Activated CD4-positive, alpha-beta T cell treated with anti-CD3 and anti-CD28 coated beads, Interleukin-2, amount 10 ng/mL, durations not matched to agents 7 days and 5 days (primary cell): ENCODE data around the gene EAF1. TPM values are rescaled to one million over a fixed set of nuclear protein-coding genes. Genes with fewer than 3 reads are reported as not detected.
"Not testable (repeated sequence)": the region's sequence is repeated elsewhere in the genome, so short reads cannot be mapped to it uniquely, and the experiment has no call there.

Experiments used
- CTCF ChIA-PET: fragments of 350-600 bp; sonication (Branson Sonifier 250); formaldehyde crosslinking; loops from one replicate; lab custom pipeline; 2021; ENCODE audit warnings: antibody characterized with exemption; lab: Charles Lee
- POLR2A ChIA-PET: fragments of 350-600 bp; sonication (Branson Sonifier 250); formaldehyde crosslinking; loops from one replicate; lab custom pipeline; 2021; ENCODE audit warnings: antibody characterized with exemption; lab: Charles Lee
- DNase-seq: peaks from one replicate; pipeline ENCODE4 v3.0.0-alpha.2; 2020
- H3K27ac Mint-ChIP-seq: one replicate; pipeline ENCODE4 v1.8.0; 2021; ENCODE audit warnings: mild to moderate bottlenecking, moderate library complexity, mixed read lengths
- H3K27me3 Mint-ChIP-seq: one replicate; pipeline ENCODE4 v1.8.0; 2021; ENCODE audit warnings: mixed read lengths
- H3K36me3 Mint-ChIP-seq: one replicate; pipeline ENCODE4 v1.8.0; 2021; ENCODE audit warnings: low read depth, mixed read lengths
- H3K4me1 Mint-ChIP-seq: one replicate; pipeline ENCODE4 v1.8.0; 2021; ENCODE audit warnings: mixed read lengths
- H3K4me3 Mint-ChIP-seq: one replicate; pipeline ENCODE4 v1.8.0; 2021; ENCODE audit warnings: mild to moderate bottlenecking, moderate library complexity, mixed read lengths
- H3K9me3 Mint-ChIP-seq: one replicate; pipeline ENCODE4 v1.8.0; 2021; ENCODE audit warnings: mixed read lengths
- total RNA-seq, 2 experiments: library from RNA; stranded (reverse); gene quantifications; one replicate each; pipeline ENCODE4 v1.2.3, GENCODE V29; 2021

Gene EAF1
- total RNA-seq: 10 to 100 TPM; 30.6 to 32.5 TPM

GRCh38 chr3:15427182-15427880, at the start of gene EAF1, which contains the start of gene METTL6:
EAF1 (plus strand) TSS chr3:15427598; CDS start chr3:15427780, 182 bp downstream.
METTL6 (minus strand) TSS chr3:15427544; CDS start chr3:15426511, 1,033 bp downstream.
- Mint-ChIP-seq H3K4me1 (peaks cover 56% of the 10 kb centered on the region), H3K36me3 (peaks cover 57% of the 10 kb centered on the region)
- POLR2A ChIA-PET: no interaction called here

GRCh38 chr3:15377961-15378791, 49.2 kb upstream of the EAF1 start:
- H3K36me3 Mint-ChIP-seq: no peaks in the 10 kb centered on the region
- ChIA-PET CTCF (interaction anchor here (0.6 to 2.5 kb wide), 5 partner anchors 33 to 111 kb away, joined by 3 to 18 read pairs (median 4); no protein-coding TSS in a partner anchor), POLR2A (no interaction called here)
- H3K27ac Mint-ChIP-seq: peak overlapping the region; percentile 86
- DNase-seq: peak; percentile 98
- no peak overlapping the region for H3K4me3 Mint-ChIP-seq
- H3K9me3 Mint-ChIP-seq: no peaks in the 10 kb centered on the region
- no peaks in the 10 kb centered on the region for H3K27me3 Mint-ChIP-seq
- H3K4me1 Mint-ChIP-seq: peaks cover 8% of the 10 kb centered on the region

More at GRCh38 chr3:15427182-15427880, at the start of gene EAF1, which contains the start of gene METTL6:
- H3K27ac Mint-ChIP-seq: peak within 1 kb of the TSS; percentile 90
- peak within 1 kb of the TSS; percentile 89 for H3K4me3 Mint-ChIP-seq
- no peaks in the 10 kb centered on the region for H3K9me3 Mint-ChIP-seq
- no peaks in the 10 kb centered on the region for H3K27me3 Mint-ChIP-seq
- DNase-seq: peak; percentile 90
- CTCF ChIA-PET: interaction anchor here (0.6 kb wide), 1 partner anchor 24 kb away, joined by 3 read pairs; no protein-coding TSS in a partner anchor

GRCh38 chr3:15380980-15381890, 46.2 kb upstream of the EAF1 start:
- H3K36me3 Mint-ChIP-seq: peaks cover 1% of the 10 kb centered on the region
- H3K4me1 Mint-ChIP-seq: peaks cover 16% of the 10 kb centered on the region
- peaks cover 6% of the 10 kb centered on the region for H3K9me3 Mint-ChIP-seq
- no peak for DNase-seq
- CTCF ChIA-PET: interaction anchor here (0.7 to 0.8 kb wide), 3 partner anchors 9 to 172 kb away, joined by 3 to 5 read pairs (median 4); no protein-coding TSS in a partner anchor
- no peak overlapping the region for H3K27ac Mint-ChIP-seq
- no peak overlapping the region for H3K4me3 Mint-ChIP-seq
- no peaks in the 10 kb centered on the region for H3K27me3 Mint-ChIP-seq
- POLR2A ChIA-PET: no interaction called here

GRCh38 chr3:15382405-15382923, 44.9 kb upstream of the EAF1 start:
- CTCF ChIA-PET: interaction anchor here (0.5 kb wide), 1 partner anchor 175 kb away, joined by 3 read pairs; no protein-coding TSS in a partner anchor
- POLR2A ChIA-PET: no interaction called here
- Mint-ChIP-seq H3K4me1 (peaks cover 16% of the 10 kb centered on the region), H3K27ac (no peak overlapping the region), H3K27me3 (no peaks in the 10 kb centered on the region), H3K36me3 (peaks cover 1% of the 10 kb centered on the region), H3K9me3 (peaks cover 6% of the 10 kb centered on the region), H3K4me3 (no peak overlapping the region)
- no peak for DNase-seq

- Mint-ChIP-seq H3K36me3 (peaks cover 1% of the 10 kb centered on the region), H3K27me3 (no peaks in the 10 kb centered on the region), H3K9me3 (peaks cover 6% of the 10 kb centered on the region), H3K4me3 (no peak overlapping the region), H3K27ac (no peak overlapping the region), H3K4me1 (peaks cover 8% of the 10 kb centered on the region)
- DNase-seq: no peak
- ChIA-PET POLR2A (no interaction called here), CTCF (interaction anchor here (0.6 to 6.1 kb wide), 7 partner anchors 20 to 550 kb away, joined by 3 to 24 read pairs (median 3); no protein-coding TSS in a partner anchor)
These were observed 42.7 kb upstream of the EAF1 start for GRCh38 chr3:15384510-15385237.

- POLR2A ChIA-PET, H3K9me3 Mint-ChIP-seq, H3K4me1 Mint-ChIP-seq, DNase-seq, H3K27me3 Mint-ChIP-seq, H3K4me3 Mint-ChIP-seq, H3K27ac Mint-ChIP-seq, H3K36me3 Mint-ChIP-seq: not testable (repeated sequence)
- CTCF ChIA-PET: interaction anchor here (0.6 to 6.1 kb wide), 5 partner anchors 20 to 549 kb away, joined by 3 to 24 read pairs (median 3); no protein-coding TSS in a partner anchor
These were observed 42.1 kb upstream of the EAF1 start for GRCh38 chr3:15385238-15385695.

GRCh38 chr3:15385901-15386653, 41.3 kb upstream of the EAF1 start:
- Mint-ChIP-seq H3K27ac (no peak overlapping the region), H3K9me3 (peaks cover 6% of the 10 kb centered on the region), H3K4me3 (no peak overlapping the region), H3K27me3 (no peaks in the 10 kb centered on the region), H3K36me3 (peaks cover 1% of the 10 kb centered on the region), H3K4me1 (peaks cover 8% of the 10 kb centered on the region)
- DNase-seq: no peak
- ChIA-PET POLR2A (no interaction called here), CTCF (interaction anchor here (0.7 to 6.1 kb wide), 4 partner anchors 19 to 548 kb away, joined by 3 to 24 read pairs (median 4); no protein-coding TSS in a partner anchor)

- H3K27ac Mint-ChIP-seq, DNase-seq, H3K36me3 Mint-ChIP-seq, H3K4me1 Mint-ChIP-seq, H3K4me3 Mint-ChIP-seq, H3K27me3 Mint-ChIP-seq, POLR2A ChIA-PET, H3K9me3 Mint-ChIP-seq: not testable (repeated sequence)
- CTCF ChIA-PET: interaction anchor here (0.7 to 6.1 kb wide), 2 partner anchors 118 to 121 kb away, joined by 3 to 24 read pairs; no protein-coding TSS in a partner anchor
These were observed 40.8 kb upstream of the EAF1 start for GRCh38 chr3:15386654-15386955.

GRCh38 chr3:15387171-15387581, 40.2 kb upstream of the EAF1 start:
- H3K36me3 Mint-ChIP-seq: peaks cover 1% of the 10 kb centered on the region
- peaks cover 6% of the 10 kb centered on the region for H3K9me3 Mint-ChIP-seq
- ChIA-PET CTCF (interaction anchor here (0.6 to 6.1 kb wide), 4 partner anchors 18 to 215 kb away, joined by 3 to 24 read pairs (median 3); partner anchors contain the start of genes BTD and HACL1), POLR2A (interaction anchor here (0.6 kb wide), 2 partner anchors 104 to 149 kb away, joined by 4 read pairs; no protein-coding TSS in a partner anchor)
- H3K27ac Mint-ChIP-seq: no peak overlapping the region
- no peak overlapping the region for H3K4me3 Mint-ChIP-seq
- H3K4me1 Mint-ChIP-seq: peaks cover 8% of the 10 kb centered on the region
- DNase-seq: no peak
- H3K27me3 Mint-ChIP-seq: no peaks in the 10 kb centered on the region

GRCh38 chr3:15387735-15388134, 39.7 kb upstream of the EAF1 start:
- POLR2A ChIA-PET: interaction anchor here (0.6 kb wide), 3 partner anchors 32 to 148 kb away, joined by 4 to 9 read pairs (median 4); no protein-coding TSS in a partner anchor
- Mint-ChIP-seq H3K27ac (no peak overlapping the region), H3K36me3 (peaks cover 1% of the 10 kb centered on the region), H3K4me1 (peaks cover 8% of the 10 kb centered on the region), H3K9me3 (peaks cover 6% of the 10 kb centered on the region), H3K4me3 (no peak overlapping the region), H3K27me3 (no peaks in the 10 kb centered on the region)
- CTCF ChIA-PET: interaction anchor here (0.6 to 6.1 kb wide), 4 partner anchors 18 to 214 kb away, joined by 3 to 24 read pairs (median 4); partner anchors contain the start of genes BTD and HACL1
- DNase-seq: no peak
